ENCODE measurements around the gene PHB1.

GRCh38 chr17:49409066-49409465, 5.6 kb downstream of the PHB1 start:
- TF ChIP-seq EZH2phosphoT487 (IDR thresholded peaks at IDR 0.05; ENCODE audit: borderline replicate concordance, low read length) (no peak), CTCF (conservative IDR thresholded peaks at IDR 0.05; ENCODE audit: low read depth, low read length) (no peak), EZH2 (IDR thresholded peaks at IDR 0.05; ENCODE audit: low read length, unreplicated experiment) (no peak)
